Gastrocnemius medialis (tissue), 4 donors: ENCODE measurements around the gene CEBPG. TPM values are rescaled to one million over a fixed set of nuclear protein-coding genes. Genes with fewer than 3 reads are reported as not detected.

ENCODE experiments used
- ATAC-seq, 2 donors: fragments of 150-250 bp; one replicate each; pipeline ENCODE4 v1.9.1; 2016
- DNase-seq, 2 donors: peaks; one replicate each; pipeline ENCODE4 v3.0.0-alpha.2; 2019
- H3K27ac ChIP-seq, 4 donors: fragments of 200-600 bp; sonication (generic); 1 replicate in 1 of 4; 2 replicates in 3 of 4; pipeline ENCODE4 v1.5.1; 2016 to 2018; ENCODE audit warnings: mild to moderate bottlenecking in 2 of 4, moderate library complexity in 1 of 4
- H3K27me3 ChIP-seq, 3 donors: fragments of 200-600 bp; sonication (generic) in 2 of 3; 1 replicate in 1 of 3; 2 replicates in 2 of 3; pipeline versions ENCODE4 v1.5.1 to v1.6.0; 2016 to 2019; ENCODE audit warnings: mild to moderate bottlenecking in 1 of 3, moderate library complexity in 1 of 3
- H3K36me3 ChIP-seq, 2 donors: fragments of 200-600 bp; sonication (generic) in 1 of 2; one replicate each; pipeline ENCODE4 v1.5.1; 2017 to 2018
- H3K4me1 ChIP-seq, 2 donors: fragments of 200-600 bp; sonication (generic) in 1 of 2; one replicate each; pipeline ENCODE4 v1.5.1; 2016 to 2017; ENCODE audit warnings: mild to moderate bottlenecking in 2 of 2
- H3K4me3 ChIP-seq, 4 donors: fragments of 200-600 bp; sonication (generic) in 3 of 4; 1 replicate in 1 of 4; 2 replicates in 3 of 4; pipeline ENCODE4 v1.5.1; 2016 to 2019; ENCODE audit warnings: mild to moderate bottlenecking in 2 of 4
- H3K9me3 ChIP-seq, 3 donors: fragments of 200-600 bp; sonication (generic) in 2 of 3; 1 replicate in 1 of 3; 2 replicates in 2 of 3; pipeline ENCODE4 v1.5.1; 2016 to 2019
- POLR2A ChIP-seq, 2 donors: fragments of 450-650 bp; IDR thresholded peaks; one replicate each; pipeline ENCODE4 v1.6.1; 2017; ENCODE audit warnings: antibody characterized with exemption in 2 of 2, mild to moderate bottlenecking in 2 of 2, moderate library complexity in 2 of 2
- in situ Hi-C, 4 donors: fragments of 200-750 bp; cut with MboI; loops; one replicate each; pipeline versions ENCODE4 v1.15.0 to v1.8.0; 2017; ENCODE audit warnings: low sequenced_read_pairs in 4 of 4
- intact Hi-C: fragments of 100-400 bp; cut with DNase I; formaldehyde crosslinking; loops from one replicate; pipeline ENCODE4 v1.15.1; 2023; ENCODE audit warnings: low total_unique reads
- total RNA-seq, 4 donors: library from RNA; depleted of rRNA; stranded (reverse); fragments of >200 nt; gene quantifications; one replicate each; pipeline versions ENCODE4 v1.1.0 to v1.2.3, GENCODE V29; 2016
- TF ChIP-seq, protein P1 (sequence below), 5 experiments: fragments of 450-650 bp in 3 of 5; fragments of 200-600 bp in 2 of 5; sonication (generic) in 2 of 5; IDR thresholded peaks in 4 of 5; conservative IDR thresholded peaks in 1 of 5; 1 replicate in 4 of 5; 2 replicates in 1 of 5; pipeline ENCODE4 v1.5.1; 2016 to 2019; ENCODE audit warnings: antibody characterized with exemption in 5 of 5, mild to moderate bottlenecking in 3 of 5, moderate library complexity in 3 of 5

Gene CEBPG
- total RNA-seq, 4 donors from 2014 or later = 44.2 to 50.1 (median 46.1) TPM

DNA sequence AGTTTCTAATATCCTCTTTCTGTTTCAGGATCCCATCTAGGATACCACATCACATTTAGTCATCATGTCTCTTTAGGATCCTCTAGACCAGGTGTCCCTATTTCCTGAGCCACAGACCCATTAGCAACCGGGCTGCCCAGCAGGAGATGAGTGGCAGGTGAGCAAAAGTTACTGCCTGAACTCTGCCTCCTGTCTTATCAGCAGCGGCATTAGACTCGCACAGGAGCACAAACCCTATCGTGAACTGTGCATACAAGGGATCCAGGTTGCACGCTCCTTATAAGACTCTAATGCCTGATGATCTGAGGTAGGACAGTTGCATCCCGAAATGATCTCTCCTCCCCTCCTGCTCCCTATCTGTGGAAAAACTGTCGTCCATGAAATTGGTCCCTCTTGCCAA, 7.8 kb upstream of the CEBPG start:
- no peaks in the 10 kb centered on the region for H3K36me3 ChIP-seq
- intact Hi-C loops (no loop called here), in situ Hi-C loops (no loop called here)
- H3K4me3 ChIP-seq = no peak overlapping the region
- H3K9me3 ChIP-seq = no peaks in the 10 kb centered on the region
- H3K27ac ChIP-seq = no peak overlapping the region
- H3K4me1 ChIP-seq = no peaks in the 10 kb centered on the region
- DNase-seq = no peak
- no peak for TF ChIP-seq POLR2A (IDR thresholded peaks at IDR 0.05)
- TF ChIP-seq, protein P1, sequence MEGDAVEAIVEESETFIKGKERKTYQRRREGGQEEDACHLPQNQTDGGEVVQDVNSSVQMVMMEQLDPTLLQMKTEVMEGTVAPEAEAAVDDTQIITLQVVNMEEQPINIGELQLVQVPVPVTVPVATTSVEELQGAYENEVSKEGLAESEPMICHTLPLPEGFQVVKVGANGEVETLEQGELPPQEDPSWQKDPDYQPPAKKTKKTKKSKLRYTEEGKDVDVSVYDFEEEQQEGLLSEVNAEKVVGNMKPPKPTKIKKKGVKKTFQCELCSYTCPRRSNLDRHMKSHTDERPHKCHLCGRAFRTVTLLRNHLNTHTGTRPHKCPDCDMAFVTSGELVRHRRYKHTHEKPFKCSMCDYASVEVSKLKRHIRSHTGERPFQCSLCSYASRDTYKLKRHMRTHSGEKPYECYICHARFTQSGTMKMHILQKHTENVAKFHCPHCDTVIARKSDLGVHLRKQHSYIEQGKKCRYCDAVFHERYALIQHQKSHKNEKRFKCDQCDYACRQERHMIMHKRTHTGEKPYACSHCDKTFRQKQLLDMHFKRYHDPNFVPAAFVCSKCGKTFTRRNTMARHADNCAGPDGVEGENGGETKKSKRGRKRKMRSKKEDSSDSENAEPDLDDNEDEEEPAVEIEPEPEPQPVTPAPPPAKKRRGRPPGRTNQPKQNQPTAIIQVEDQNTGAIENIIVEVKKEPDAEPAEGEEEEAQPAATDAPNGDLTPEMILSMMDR (IDR thresholded peaks at IDR 0.05 in 4 of 5, conservative IDR thresholded peaks at IDR 0.05 in 1 of 5) = no peak
- H3K27me3 ChIP-seq = no peaks in the 10 kb centered on the region
- ATAC-seq = no peak

- Histone ChIP-seq H3K4me1 (no peaks in the 10 kb centered on the region), H3K36me3 (no peaks in the 10 kb centered on the region), H3K27ac (no peak overlapping the region), H3K4me3 (no peak overlapping the region), H3K27me3 (no peaks in the 10 kb centered on the region), H3K9me3 (no peaks in the 10 kb centered on the region)
- in situ Hi-C loops = no loop called here
- TF ChIP-seq, protein P1 (IDR thresholded peaks at IDR 0.05 in 4 of 5, conservative IDR thresholded peaks at IDR 0.05 in 1 of 5) = no peak
- no peak for TF ChIP-seq POLR2A (IDR thresholded peaks at IDR 0.05)
- DNase-seq = no peak
- intact Hi-C loops = no loop called here
- ATAC-seq = no peak
These were observed 7.4 kb upstream of the CEBPG start for GRCh38 chr19:33366127-33366526.

- in situ Hi-C loops = no loop called here
- no peak for DNase-seq
- ATAC-seq = no peak
- intact Hi-C loops = no loop called here
- Histone ChIP-seq H3K9me3 (no peaks in the 10 kb centered on the region), H3K27ac (no peak overlapping the region), H3K4me3 (no peak overlapping the region), H3K27me3 (no peaks in the 10 kb centered on the region), H3K4me1 (no peaks in the 10 kb centered on the region), H3K36me3 (no peaks in the 10 kb centered on the region)
- TF ChIP-seq POLR2A (IDR thresholded peaks at IDR 0.05) = no peak
- TF ChIP-seq, protein P1 (IDR thresholded peaks at IDR 0.05 in 4 of 5, conservative IDR thresholded peaks at IDR 0.05 in 1 of 5) = no peak
These were observed 6.6 kb upstream of the CEBPG start for GRCh38 chr19:33366897-33367296.

GRCh38 chr19:33368074-33368864, 5.2 kb upstream of the CEBPG start:
- no peaks in the 10 kb centered on the region for H3K9me3 ChIP-seq
- H3K36me3 ChIP-seq = no peaks in the 10 kb centered on the region
- ATAC-seq (no peak), DNase-seq (no peak)
- intact Hi-C loops (no loop called here), in situ Hi-C loops (no loop called here)
- TF ChIP-seq POLR2A (IDR thresholded peaks at IDR 0.05) = no peak
- TF ChIP-seq, protein P1 (IDR thresholded peaks at IDR 0.05 in 4 of 5, conservative IDR thresholded peaks at IDR 0.05 in 1 of 5) = no peak
- no peaks in the 10 kb centered on the region for H3K27me3 ChIP-seq
- H3K4me1 ChIP-seq = no peaks in the 10 kb centered on the region
- H3K4me3 ChIP-seq = no peak overlapping the region
- no peak overlapping the region for H3K27ac ChIP-seq
